AG10803 (cell line): ENCODE results near the gene KCNH2.
"Not testable (repeated sequence)": the region's sequence is repeated elsewhere in the genome, so short reads cannot be mapped to it uniquely, and the experiment has no call there.

Experiments
- DNase-seq: peaks from one replicate; pipeline ENCODE4 v3.0.0; 2010; ENCODE audit warnings: low read depth
- H3K4me3 ChIP-seq: 2 replicates; pipeline ENCODE4 v1.5.1; 2011; ENCODE audit warnings: mild to moderate bottlenecking, low read length, control low read depth
- CTCF ChIP-seq: conservative IDR thresholded peaks from 2 replicates; pipeline ENCODE4 v1.5.1; 2011; ENCODE audit warnings: mild to moderate bottlenecking, low read length, control low read depth, inconsistent platforms

Gene KCNH2

GRCh38 chr7:151014950-151015349 is 36.8 kb upstream of the KCNH2 start:
- DNase-seq = no peak
- TF ChIP-seq CTCF = no peak
- H3K4me3 ChIP-seq = no peak overlapping the region

- peak; percentile 71 for DNase-seq
- TF ChIP-seq CTCF = peak; percentile 33
- peak overlapping the region; percentile 54 for H3K4me3 ChIP-seq
These were observed 35.8 kb upstream of the KCNH2 start for GRCh38 chr7:151013733-151014497.

DNA sequence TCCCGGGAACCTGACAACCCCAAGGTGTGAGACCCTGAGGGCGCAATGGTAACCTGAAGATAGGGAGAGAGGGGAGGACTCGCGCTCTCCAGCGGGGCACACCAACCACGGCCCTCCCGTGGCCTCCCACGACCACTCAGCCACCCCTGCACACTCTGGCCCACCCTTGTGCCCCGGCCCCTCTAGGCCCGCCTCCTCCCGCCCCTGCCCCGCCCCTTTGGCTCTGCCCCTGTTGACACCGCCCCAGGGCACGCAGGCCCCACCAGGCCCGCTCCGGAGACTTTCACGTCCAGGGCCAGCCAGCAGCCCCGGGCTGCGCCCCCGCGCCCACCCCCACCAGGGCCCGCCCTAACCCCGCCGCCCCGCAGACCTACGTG is 35.2 kb upstream of the KCNH2 start:
- peak overlapping the region; percentile 54 for H3K4me3 ChIP-seq
- TF ChIP-seq CTCF = no peak
- no peak for DNase-seq

DNA sequence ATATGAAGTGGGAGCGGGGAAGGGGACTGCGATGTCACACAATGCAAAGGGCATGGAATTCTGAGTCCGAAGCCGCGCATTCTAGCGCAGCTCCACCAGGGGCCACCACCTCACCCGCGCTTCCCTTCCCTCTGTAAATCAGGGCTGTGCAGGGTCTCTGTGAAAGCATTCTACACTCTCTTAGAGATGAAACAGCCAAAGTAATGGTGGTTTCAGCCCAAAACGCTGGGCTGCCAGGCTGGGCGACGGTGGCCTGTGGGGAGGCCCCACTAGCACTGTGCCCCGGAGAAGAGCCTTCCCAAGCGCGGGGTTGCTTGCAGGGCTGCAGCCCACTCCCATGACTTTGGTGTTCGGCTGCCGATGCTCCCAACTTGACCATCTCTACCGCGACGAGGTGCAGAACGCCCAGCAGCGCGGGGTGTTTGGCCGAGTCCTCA is 34.8 kb upstream of the KCNH2 start:
- peak; percentile 67 for TF ChIP-seq CTCF
- no peak overlapping the region for H3K4me3 ChIP-seq
- peak; percentile 28 for DNase-seq

- DNase-seq = no peak
These were observed 34.0 kb upstream of the KCNH2 start for GRCh38 chr7:151012031-151012692.

DNA sequence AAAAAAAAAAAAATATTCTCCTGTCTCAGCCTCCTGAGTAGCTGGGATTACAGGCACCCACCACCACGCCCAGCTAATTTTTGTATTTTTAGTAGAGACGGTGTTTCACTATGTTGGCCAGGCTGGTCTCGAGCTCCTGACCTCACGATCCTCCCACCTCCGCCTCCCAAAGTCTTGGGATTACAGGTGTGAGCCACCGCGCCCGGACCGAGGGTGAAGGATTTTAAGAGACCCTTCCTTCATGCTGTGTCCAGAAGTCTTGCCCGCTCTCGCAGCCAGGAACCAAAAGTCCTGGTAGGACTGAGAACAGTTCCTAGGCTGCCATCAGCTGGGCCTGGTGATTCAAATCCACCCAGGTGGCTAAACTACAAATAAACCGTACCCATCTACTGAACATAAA is 33.5 kb upstream of the KCNH2 start:
- not testable (repeated sequence) for DNase-seq, H3K4me3 ChIP-seq

More at GRCh38 chr7:151012031-151012692, 34.0 kb upstream of the KCNH2 start:
- H3K4me3 ChIP-seq = no peak overlapping the region
- TF ChIP-seq CTCF = no peak

GRCh38 chr7:151011097-151011409 is 32.9 kb upstream of the KCNH2 start:
- no peak for DNase-seq
- TF ChIP-seq CTCF = no peak
- no peak overlapping the region for H3K4me3 ChIP-seq
